Stomach (tissue), 4 donors: ENCODE data around the gene NPY4R.

ENCODE experiments used
- CTCF ChIP-seq, 7 experiments: fragments of 450-650 bp in 4 of 7; fragments of 200-600 bp in 3 of 7; sonication (generic) in 3 of 7; IDR thresholded peaks; one replicate each; pipeline ENCODE4 v1.5.1; 2016 to 2019; ENCODE audit warnings: antibody characterized with exemption in 7 of 7, control low read depth in 2 of 7, mild to moderate bottlenecking in 1 of 7
- POLR2A ChIP-seq, 4 donors: fragments of 450-650 bp; IDR thresholded peaks; one replicate each; pipeline ENCODE4 v1.6.1; 2016; ENCODE audit warnings: antibody characterized with exemption in 4 of 4, control low read depth in 2 of 4, mild to moderate bottlenecking in 1 of 4, moderate library complexity in 1 of 4

- TF ChIP-seq POLR2A (IDR thresholded peaks at IDR 0.05) (no peak), CTCF (IDR thresholded peaks at IDR 0.05) (no peak)
These were observed 48.7 kb upstream of the NPY4R start for GRCh38 chr10:46514431-46514861.
